GM12892 (cell line): ENCODE data around the gene CYTH4.

Experiments
- POLR2A ChIP-seq: IDR thresholded peaks from 2 replicates; pipeline ENCODE4 v1.6.1; 2011; ENCODE audit warnings: low read depth, low read length, control low read depth
- POLR2AphosphoS5 ChIP-seq: IDR thresholded peaks from 2 replicates; pipeline ENCODE4 v1.6.1; 2011; ENCODE audit warnings: low read depth, low read length, control low read depth
- TAF1 ChIP-seq: IDR thresholded peaks from 2 replicates; pipeline ENCODE4 v1.6.1; 2011; ENCODE audit warnings: low read depth, mild to moderate bottlenecking, control low read depth, low read length, borderline replicate concordance

- TF ChIP-seq POLR2A (no peak), TAF1 (no peak), POLR2AphosphoS5 (no peak)
These were observed 63.7 kb downstream of the CYTH4 start for GRCh38 chr22:37345863-37346504.
